Inflammatory macrophage treated with lipopolysaccharide for 1 hour (primary cell): ENCODE data around the gene NAV3.

Experiments used
- DNase-seq, 2 donors: peaks; one replicate each; pipeline ENCODE4 v3.0.0-alpha.2; 2020 to 2022

The NAV3 gene

DNA sequence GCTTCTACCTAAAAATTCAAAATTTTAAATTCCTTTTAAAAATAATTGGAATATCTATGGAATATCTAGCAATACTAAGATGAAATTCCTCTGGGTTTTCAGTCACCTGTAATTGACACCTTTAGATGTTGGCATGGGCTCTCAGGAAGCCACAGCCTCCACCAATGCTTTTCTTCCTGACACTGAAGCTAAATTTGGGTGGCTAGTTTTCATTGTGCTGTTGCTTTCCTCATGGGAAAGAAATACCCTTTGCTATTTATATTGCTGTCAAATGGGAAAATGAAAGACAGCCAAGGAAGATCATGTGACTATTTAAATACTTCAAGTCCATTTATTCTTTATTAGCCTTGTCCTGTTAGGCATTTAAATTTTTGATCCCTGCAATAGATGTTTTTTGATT is 313.0 kb downstream of the NAV3 start:
- no peak for DNase-seq

DNA sequence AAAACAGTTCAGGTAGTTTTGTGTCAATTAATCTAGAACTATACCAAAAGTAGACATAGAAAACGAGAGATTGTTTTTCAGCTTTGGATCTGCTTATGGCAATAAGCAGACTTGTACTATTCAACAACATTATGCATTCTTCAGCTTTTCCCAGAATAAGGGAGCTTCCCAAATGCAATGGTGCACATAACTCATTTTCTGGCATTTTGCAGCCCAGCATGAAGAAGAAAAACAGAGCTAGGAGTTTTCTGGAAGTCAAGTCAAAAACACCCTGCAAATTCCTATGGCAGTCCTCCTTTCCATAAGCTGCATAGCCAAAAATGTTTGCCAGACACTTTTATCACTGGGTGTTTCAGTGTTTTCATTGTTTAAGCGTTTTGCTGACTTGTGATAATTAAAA is 314.7 kb downstream of the NAV3 start:
- DNase-seq = no peak

DNA sequence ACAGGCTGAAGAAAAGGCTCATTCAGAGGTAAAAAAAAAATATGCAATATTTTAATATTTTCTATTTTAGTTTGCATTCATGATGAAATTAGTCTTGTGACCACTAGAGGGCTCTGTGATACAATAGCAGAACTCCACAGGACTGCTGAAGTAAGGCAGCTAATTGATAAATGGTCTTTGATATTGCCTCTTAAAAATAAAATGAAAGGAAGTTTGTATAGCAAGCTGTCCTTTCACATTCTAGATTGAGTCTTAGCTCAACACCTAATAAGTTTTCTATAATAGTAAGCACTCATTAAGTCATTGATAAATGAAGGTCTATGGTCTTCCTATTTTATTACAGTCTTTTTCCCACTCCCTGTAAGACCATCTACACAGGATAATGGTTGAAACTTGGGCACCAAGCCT is 315.7 kb downstream of the NAV3 start:
- peak; percentile 12 to 37 for DNase-seq

DNA sequence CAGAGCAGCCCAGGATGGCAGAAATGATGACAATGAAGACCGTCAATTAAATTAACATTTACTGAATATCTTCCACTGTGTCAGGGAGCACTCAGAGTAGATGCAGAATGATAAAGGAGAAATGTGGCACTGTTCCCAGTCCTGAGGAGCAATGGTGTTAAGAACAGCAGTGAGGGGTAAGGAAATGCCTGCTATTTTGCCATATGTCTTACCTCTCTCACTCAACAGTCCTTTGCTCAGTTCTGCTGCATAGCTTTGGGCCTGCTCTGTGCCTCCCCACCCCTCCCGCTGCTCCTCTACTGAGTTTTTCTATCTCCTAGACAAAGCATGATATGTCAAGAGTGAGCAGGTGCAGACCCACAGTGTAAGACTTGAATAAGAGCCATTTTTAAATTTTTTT is 318.8 kb downstream of the NAV3 start:
- DNase-seq = no peak

- DNase-seq = no peak
Observed at GRCh38 chr12:78155546-78155945, 324.9 kb downstream of the NAV3 start.

DNA sequence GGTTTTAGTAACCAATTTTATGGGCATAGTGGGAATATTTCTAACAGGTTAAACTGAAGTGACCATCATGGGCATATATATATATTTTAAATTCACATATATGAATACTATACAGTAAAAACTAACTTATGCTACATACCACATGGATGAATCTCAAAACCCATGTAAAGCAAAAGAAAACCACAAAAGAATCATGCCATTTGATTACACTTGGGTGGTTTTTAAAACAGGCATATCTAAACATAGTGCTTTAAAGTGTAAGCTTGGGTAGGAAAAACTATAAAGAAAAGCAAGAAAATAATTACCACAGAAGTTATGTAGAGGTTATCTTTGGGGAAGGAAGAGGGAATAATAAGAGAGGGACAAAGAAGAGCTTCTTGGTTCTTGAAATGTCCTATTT is 326.1 kb downstream of the NAV3 start:
- no peak for DNase-seq

- no peak for DNase-seq
Observed at GRCh38 chr12:78157199-78157598, 326.5 kb downstream of the NAV3 start.

DNA sequence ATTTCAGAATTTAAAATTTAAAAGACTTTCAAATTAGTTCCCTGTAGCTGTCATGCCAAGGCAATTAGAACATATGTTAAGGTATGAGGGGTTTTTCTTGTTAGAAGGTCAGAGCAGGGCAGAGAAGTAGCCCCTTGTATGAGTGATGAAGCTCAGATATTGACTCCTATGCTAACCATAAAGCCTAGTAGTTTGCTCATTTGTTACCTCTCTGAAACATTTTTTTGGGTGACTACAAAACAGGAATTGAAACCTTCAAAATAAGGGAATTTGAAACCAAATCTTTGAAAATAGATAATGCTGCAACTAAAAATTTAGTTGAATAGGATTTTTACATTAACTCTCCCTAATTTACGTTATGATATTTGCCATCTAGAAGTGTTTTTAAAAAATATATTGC is 333.5 kb downstream of the NAV3 start:
- DNase-seq = no peak

GRCh38 chr12:78167510-78167909 is 336.8 kb downstream of the NAV3 start:
- DNase-seq = no peak

DNA sequence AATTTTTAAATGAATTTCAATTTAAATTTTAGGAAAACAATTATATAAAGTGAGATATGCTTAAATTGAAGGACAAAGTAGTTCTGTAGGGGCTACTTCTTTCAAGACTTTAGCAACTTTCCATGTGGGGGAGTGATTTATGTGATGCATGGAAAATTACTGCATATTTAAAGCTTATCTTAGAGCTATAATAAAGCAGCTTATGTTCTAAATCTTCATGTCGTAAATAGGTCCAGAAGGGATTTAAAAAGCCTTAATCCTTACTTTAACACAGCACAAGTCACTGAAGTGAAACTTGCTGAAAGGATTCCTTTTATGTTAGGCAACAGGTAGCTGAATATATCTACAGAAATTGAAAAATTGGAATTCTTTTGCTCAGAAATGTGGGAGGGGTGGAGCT is 340.4 kb downstream of the NAV3 start:
- no peak for DNase-seq

- no peak for DNase-seq
Observed at GRCh38 chr12:78176643-78177042, 345.9 kb downstream of the NAV3 start.

DNA sequence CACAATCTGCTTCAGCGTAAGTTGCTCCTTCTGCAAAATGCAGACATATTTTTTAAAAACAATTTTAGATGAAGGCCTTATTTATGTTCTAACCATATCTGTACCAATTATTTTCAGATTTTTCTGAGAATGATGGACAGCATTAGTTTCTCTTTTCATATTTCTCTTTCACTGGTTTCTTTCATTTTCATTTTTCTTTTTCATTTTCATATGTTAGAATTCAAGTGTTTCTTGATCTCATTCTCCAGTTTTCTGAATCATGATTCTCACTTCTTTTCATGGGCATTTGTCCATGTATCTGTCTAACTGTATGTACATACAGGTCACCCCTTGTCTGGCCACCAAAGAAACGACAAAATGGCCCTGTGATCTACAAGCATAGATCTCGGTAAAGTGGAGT is 346.6 kb downstream of the NAV3 start:
- DNase-seq = no peak

DNA sequence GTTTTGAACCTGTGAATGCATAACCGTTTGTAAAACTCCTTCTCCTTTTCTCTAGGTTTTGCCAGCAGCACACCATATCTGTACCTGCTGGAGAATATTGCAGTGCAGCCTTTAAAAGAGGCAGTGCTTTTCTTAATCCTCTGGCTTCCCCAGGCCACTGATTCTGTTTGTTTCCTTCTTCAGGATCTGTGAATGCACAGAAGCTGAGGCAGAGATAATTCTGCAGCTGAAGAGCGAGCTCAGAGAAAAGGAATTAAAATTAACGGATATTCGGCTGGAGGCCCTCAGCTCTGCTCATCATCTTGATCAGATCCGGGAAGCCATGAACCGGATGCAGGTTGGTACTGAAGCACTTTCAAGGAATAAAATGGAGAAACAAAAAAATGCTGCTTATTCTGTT is 348.7 kb downstream of the NAV3 start:
- no peak for DNase-seq

GRCh38 chr12:78181544-78182162 is 351.0 kb downstream of the NAV3 start:
- no peak for DNase-seq

DNA sequence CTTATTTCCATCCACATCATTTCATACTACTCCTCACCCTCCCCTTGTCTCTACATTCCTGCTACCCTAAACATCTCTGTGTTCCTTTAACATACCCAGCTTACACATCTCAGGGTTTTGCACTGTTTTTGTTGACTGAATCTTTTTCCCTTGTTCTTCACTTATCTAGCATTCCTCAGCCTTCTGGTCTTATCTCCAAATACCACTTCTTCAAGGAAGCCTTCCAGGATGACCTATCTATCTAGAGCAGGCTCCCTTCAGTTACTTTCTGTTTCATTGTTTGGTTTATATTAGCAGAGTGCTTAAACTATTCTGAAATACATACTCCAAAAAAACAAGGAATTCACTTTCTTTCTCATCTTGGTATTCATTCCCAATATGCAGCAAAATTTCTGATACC is 353.1 kb downstream of the NAV3 start:
- DNase-seq = no peak

DNA sequence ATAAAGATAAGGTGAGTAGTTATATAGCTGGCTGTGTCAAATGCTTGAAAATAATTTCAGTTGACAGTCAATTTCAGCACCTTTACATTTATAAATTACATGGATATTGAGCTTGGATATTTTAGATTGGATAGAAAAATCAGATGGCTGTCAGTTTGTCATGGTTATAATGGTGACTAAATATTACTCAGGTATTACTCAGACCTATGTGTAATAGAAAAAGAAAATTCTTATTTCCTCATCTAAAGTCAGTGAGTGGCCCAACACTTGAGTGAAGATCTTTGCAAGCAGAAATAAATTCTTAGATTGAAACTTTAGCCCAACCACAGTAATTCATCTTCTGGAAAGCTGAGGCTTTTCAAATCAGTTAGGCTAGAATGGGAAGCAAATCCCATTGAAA is 354.4 kb downstream of the NAV3 start:
- DNase-seq = no peak

DNA sequence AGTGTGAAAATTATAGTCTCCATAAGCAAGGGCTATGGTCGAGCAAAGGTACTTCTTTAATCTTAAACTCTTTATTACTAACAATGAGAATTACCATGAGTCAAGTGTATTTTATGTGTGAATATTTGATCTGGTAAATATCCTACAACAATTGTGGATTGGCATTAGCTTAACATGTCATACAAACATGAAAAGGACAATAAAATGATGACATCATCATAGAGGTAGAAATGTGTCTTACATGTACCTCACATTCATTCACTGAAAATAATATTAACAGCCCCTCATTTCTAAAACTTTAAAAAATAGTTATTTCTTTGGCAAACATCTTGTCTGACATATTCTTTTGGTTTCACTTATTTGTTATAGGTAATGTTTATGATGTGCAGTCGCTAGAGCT is 355.0 kb downstream of the NAV3 start:
- no peak for DNase-seq

DNA sequence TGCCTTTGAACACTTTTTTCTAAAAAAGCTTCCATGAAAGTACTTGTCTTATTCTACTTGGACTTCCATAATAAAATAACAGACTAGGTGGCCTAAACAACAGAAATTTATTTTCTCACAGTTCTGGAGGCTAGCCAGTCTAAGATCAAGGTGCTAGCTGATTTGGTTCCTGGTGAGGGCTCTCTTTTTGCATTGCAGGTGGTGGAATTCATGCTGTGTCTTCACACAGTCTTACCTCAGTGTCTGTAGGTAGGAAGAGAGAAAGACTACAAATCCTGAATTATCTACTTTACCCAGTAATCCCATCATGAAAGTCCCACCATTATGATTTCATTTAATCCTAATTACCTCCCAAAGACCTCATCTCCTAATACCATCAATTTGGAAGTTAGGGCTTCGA is 356.0 kb downstream of the NAV3 start:
- no peak for DNase-seq

- DNase-seq = no peak
Observed at GRCh38 chr12:78187741-78188140, 357.0 kb downstream of the NAV3 start.

DNA sequence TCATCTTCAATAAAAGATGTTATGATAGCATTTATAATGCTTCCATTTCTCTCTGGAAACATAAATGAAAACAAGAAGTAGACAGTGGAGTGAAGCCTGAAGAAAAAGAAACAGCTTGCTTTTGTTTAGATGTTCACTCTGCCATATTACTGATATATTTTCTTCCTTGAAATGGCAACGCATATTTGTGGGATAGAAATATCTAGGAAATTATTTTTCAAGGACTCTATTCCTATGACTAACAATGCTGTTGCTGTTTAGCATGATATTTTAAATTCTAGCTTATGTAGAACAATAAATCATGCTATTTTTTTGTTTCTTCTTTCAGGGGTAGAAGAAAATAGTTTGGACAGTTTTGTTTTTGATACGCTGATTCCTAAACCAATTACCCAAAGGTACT is 359.0 kb downstream of the NAV3 start:
- no peak for DNase-seq

- no peak for DNase-seq
Observed at GRCh38 chr12:78191611-78192010, 360.9 kb downstream of the NAV3 start.

- DNase-seq = no peak
Observed at GRCh38 chr12:78192979-78193378, 362.3 kb downstream of the NAV3 start.

DNA sequence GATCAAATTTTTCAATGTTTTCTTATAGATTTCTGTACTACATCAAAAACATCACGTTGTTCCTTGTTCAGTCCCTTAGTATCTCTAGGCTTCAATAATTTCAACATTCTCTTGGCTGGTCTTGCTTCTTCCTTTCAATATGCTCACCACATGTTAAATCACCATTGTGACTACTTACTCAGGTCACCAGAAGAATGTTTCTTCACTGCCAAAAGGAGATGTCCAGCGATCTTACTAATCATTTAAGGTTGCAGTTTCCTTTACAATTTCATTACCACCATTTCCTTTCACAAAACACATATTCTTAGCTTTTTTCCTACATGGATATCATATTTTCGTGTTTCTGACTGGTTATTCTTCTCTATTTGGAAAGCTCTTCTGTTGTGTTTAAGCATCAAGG is 363.8 kb downstream of the NAV3 start:
- no peak for DNase-seq

GRCh38 chr12:78198896-78199295 is 368.2 kb downstream of the NAV3 start:
- no peak for DNase-seq

DNA sequence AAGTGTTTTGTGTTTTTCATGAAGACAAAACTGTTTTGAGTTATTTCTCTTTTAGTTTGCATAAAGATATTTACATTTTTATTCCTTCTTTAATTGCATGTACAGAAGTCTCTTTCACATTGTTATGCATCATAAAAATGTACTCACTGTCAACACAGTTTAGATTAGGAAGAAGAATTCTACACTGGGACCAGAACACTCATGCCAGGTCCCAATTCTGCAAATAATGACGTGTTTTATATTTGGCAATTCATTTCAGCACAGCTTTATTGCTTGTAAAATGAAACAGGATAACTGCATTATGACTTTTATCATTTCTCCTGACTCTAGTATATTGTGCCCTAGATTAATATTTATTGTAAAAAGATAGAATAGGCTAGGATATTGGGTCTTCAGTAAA is 369.2 kb downstream of the NAV3 start:
- DNase-seq = no peak

DNA sequence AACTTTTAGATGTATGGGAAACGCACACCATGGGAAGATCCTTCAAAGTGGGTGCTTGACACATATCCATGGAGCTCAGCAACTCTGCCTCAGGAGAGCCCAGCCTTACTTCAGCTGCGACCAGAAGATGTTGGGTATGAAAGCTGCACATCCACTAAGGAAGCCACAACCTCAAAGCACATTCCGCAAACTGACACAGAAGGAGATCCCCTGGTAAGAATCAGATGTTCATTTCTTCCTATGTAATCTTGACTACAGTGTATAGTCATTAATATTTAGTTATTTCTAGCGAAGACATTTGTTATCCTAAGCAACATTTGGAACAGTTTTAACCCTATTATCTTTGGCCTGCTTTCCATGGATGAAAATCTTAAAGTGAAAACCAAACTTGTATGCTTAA is 374.2 kb downstream of the NAV3 start:
- no peak for DNase-seq
